LNCAP (cell line): ENCODE data around the gene SRP9.

Source experiments
- CTCF ChIP-seq: fragments of 450-650 bp; IDR thresholded peaks from 2 replicates; pipeline ENCODE4 v1.5.1; 2017; ENCODE audit warnings: mild to moderate bottlenecking

The SRP9 gene

DNA sequence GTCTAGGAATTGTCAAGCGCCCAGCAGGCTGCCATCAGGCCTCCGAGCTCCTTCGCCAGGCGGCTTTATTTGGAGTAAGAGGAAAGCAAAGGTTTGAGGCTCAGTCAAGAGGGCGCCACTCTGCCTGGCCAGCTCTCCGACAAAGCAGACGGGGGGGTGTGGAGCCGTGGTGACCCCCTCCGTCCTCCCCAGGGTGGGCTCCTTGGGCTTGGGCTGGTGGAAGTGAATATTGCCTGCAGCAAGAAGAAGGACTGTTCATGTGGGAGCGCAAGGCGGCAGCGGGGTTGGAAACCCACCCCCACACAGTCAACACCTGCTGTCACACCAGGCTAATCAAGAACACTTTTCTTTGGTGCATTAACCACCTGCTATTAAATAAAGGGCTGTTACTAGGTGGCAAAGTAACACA is 46.9 kb downstream of the SRP9 start:
- TF ChIP-seq CTCF, result no peak

DNA sequence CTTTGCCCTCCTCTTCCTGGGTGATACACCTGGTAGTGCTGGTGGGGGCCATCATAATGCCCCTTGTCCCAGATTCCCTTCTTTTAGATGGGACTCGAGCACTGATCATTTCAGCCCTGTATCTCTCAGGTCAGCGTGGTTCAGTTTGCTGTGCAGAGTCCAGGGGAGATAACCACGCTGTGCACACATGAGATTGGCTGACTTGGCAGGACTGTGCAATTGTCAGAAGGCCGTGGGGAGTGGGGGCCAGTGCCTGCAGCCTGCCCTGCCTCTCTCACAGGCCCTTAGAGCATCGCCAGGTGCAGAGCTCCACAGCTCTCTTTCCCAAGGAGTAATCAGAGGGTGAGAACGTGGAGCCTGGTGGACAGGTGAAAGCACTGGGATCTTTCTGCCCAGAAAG is 47.5 kb downstream of the SRP9 start:
- no peak for TF ChIP-seq CTCF

- TF ChIP-seq CTCF, result no peak
Observed at GRCh38 chr1:225825607-225826007, 48.0 kb downstream of the SRP9 start.

DNA sequence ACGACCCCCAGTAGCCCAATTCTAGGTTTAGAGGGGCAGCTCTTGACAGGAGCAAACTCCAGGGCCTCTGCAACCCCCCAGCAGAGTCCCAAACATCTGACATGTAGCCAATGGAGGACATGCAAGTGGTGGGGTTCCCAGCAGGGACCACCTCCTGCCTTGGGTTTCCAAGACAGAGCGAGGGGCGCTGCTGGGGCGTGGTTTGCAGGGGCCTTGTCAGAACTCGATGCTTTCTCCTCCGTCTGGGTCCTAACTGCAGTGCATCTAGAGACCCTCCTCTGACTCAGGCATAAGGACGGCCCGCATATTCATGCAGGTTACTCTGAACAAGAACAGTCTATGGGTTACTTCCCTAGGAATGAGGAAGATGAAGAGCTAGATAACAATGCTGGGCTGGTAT is 49.5 kb downstream of the SRP9 start:
- TF ChIP-seq CTCF, result no peak

DNA sequence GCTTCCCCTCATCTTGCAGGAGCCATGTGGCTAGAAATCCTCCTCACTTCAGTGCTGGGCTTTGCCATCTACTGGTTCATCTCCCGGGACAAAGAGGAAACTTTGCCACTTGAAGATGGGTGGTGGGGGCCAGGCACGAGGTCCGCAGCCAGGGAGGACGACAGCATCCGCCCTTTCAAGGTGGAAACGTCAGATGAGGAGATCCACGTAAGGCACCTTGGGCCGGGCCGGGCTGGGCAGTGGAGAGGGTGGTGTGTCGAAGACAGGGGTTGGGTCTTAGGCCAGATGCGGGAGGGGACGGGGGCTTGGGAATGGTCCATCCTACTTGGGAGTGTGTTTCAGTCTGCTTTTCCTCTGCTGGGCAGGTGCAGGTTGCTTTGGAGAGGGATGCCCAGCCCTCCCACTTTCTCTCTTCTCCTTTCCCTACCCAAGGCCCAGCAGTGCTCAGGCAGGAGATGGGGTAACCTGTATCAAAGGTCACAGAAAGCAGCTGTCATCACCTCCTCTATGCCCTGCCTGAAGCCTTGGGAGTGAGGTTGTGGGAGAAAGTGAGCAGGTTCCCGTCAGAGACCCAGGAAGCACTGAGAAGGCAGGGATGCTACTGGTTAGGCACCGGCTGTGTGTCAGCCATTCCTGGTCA is 51.2 kb downstream of the SRP9 start:
- no peak for TF ChIP-seq CTCF

GRCh38 chr1:225830841-225831240 is 53.2 kb downstream of the SRP9 start:
- TF ChIP-seq CTCF, result no peak

DNA sequence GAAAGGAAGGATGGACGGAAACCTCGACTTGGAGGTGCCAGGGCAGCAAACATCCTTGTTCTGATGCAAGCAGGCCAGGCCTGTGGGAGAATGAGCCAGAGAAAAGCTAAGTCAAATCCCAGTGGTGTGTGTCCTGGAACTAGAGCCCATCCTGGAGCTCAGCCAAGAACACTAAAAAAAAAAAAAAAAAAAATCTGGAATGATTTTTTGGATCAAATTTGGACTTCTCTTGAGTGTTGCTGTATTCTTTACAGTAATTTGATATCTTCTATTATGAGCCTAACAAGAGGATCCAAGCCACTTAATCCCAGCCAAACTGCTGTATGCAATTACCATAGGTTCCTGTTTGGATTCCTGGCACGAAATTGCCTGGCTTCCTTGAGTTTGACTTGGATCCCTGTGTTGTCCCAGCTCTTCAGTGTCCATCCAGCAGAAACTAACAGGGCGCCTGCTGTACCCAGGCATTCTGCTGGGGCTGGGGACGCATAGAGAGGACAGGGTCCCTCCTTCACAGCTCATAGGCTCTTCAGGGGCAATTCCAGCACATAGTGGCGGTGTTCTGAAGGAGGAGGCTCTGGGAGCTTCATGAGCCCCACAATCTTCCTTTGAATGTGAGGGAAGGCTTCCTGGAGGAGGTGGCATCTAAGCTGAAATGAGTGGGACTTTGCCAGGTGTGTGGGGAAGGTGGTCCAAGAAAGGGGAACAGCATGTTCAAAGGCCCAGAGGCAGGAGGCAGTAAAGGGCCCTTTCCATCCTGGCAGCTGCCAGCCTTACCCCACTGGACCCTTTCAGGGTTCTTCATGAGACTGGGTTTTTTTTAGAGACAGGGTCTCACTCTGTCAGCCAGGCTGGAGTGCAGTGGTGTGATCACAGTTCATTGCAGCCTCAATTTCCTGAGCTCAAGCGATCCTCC is 57.0 kb downstream of the SRP9 start:
- TF ChIP-seq CTCF, result no peak
